HEK293T (cell line): ENCODE data around the gene PATJ.

Experiments
- ELF4 ChIP-seq: fragments of 450-650 bp; IDR thresholded peaks from 2 replicates; pipeline ENCODE4 v1.6.1; 2017; ENCODE audit warnings: antibody characterized with exemption
- FOXA1 ChIP-seq: fragments of 450-650 bp; IDR thresholded peaks from 2 replicates; pipeline ENCODE4 v1.6.1; 2016; ENCODE audit warnings: mild to moderate bottlenecking
- FOXM1 ChIP-seq: fragments of 450-650 bp; IDR thresholded peaks from 2 replicates; pipeline ENCODE4 v1.6.1; 2017; ENCODE audit warnings: mild to moderate bottlenecking, borderline replicate concordance
- PKNOX1 ChIP-seq: fragments of 450-650 bp; IDR thresholded peaks from 2 replicates; pipeline ENCODE4 v1.6.1; 2016
- SP1 ChIP-seq: fragments of 450-650 bp; IDR thresholded peaks from 2 replicates; pipeline ENCODE4 v1.6.1; 2017
- TARDBP ChIP-seq: fragments of 450-650 bp; IDR thresholded peaks from 2 replicates; pipeline ENCODE4 v1.6.1; 2016

- no peak for TF ChIP-seq FOXA1
- no peak for TF ChIP-seq ELF4
- no peak for TF ChIP-seq SP1
- TF ChIP-seq FOXM1 = no peak
- no peak for TF ChIP-seq PKNOX1
- TF ChIP-seq TARDBP = no peak
Measured at GRCh38 chr1:62089570-62089969, 347.3 kb downstream of the PATJ start.
